ENCODE data around the gene MDM1. TPM values are rescaled to one million over a fixed set of nuclear protein-coding genes. Genes with fewer than 3 reads are reported as not detected.

The MDM1 gene
- polyA plus RNA-seq, 3 donors, result 6.7 to 10.9 (median 10.3) TPM

DNA sequence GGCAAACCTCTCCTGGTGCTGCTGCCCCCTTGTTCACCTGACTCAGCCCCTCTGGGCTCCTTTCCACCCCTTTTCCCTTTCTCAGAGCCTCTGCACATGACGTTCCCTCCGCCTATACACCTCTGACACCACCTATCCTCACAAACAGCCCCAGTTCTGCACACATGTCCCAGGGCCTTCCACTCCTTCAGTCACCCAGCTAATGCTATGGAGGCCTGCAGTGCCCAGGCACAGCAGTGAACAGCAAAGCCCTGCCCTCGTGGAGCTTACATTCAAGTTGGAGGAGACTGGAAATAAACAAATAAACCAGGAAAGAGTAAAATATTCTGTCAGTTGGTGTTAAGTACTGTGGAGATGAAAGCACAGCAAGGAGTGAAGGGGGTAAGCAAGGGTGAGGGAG lies 38.5 kb upstream of the MDM1 start:
- Histone ChIP-seq H4K20me1 (ENCODE audit: insufficient read depth, low read length) (no peaks in the 10 kb centered on the region), H3K9ac (ENCODE audit: insufficient read depth, low read length, poor library complexity, severe bottlenecking) (no peak overlapping the region), H3K4me3 (replicated peaks in 1 of 3; ENCODE audit: low read depth in 2 of 3, low read length in 3 of 3) (no peak overlapping the region), H3K79me2 (ENCODE audit: insufficient read depth, low read length) (no peaks in the 10 kb centered on the region), H2AFZ (ENCODE audit: insufficient read depth, low read depth, low read length, poor library complexity, severe bottlenecking) (no peak overlapping the region), H3K27me3 (ENCODE audit: control insufficient read depth in 2 of 2, insufficient read depth in 2 of 2, low read length in 2 of 2) (no peaks in the 10 kb centered on the region), H3K36me3 (replicated peaks in 1 of 2; ENCODE audit: control insufficient read depth in 1 of 2, insufficient read depth in 2 of 2, low read length in 2 of 2) (no peaks in the 10 kb centered on the region), H3K27ac (ENCODE audit: low read depth in 1 of 2, low read length in 2 of 2) (no peak overlapping the region), H3K9me3 (replicated peaks in 1 of 2; ENCODE audit: control insufficient read depth in 1 of 2, insufficient read depth in 1 of 2, low read length in 2 of 2) (no peaks in the 10 kb centered on the region), H3K4me2 (replicated peaks; ENCODE audit: extremely low read depth, low read length, poor library complexity, severe bottlenecking) (no peak overlapping the region), H3K4me1 (ENCODE audit: control insufficient read depth in 1 of 2, insufficient read depth in 2 of 2, low read length in 2 of 2) (peaks cover 83 to 85% of the 10 kb centered on the region in 2 donors)
- H3K27me3 Mint-ChIP-seq (ENCODE audit: low read depth in 3 of 3), result peaks cover 0 to 4% (median 4%) of the 10 kb centered on the region in 3 donors
- intact Hi-C loops (cut with micrococcal nuclease), result no loop called here
- H3K4me3 Mint-ChIP-seq, result no peak overlapping the region
- H3K4me1 Mint-ChIP-seq, result peaks cover 88% of the 10 kb centered on the region
- H3K27ac Mint-ChIP-seq, result peak overlapping the region in 3 of 7 donors; percentile 66 to 98 (median 96)
- H3K9me3 Mint-ChIP-seq, result peaks cover 0 to 4% (median 0%) of the 10 kb centered on the region in 7 donors
- TF ChIP-seq, protein P1, sequence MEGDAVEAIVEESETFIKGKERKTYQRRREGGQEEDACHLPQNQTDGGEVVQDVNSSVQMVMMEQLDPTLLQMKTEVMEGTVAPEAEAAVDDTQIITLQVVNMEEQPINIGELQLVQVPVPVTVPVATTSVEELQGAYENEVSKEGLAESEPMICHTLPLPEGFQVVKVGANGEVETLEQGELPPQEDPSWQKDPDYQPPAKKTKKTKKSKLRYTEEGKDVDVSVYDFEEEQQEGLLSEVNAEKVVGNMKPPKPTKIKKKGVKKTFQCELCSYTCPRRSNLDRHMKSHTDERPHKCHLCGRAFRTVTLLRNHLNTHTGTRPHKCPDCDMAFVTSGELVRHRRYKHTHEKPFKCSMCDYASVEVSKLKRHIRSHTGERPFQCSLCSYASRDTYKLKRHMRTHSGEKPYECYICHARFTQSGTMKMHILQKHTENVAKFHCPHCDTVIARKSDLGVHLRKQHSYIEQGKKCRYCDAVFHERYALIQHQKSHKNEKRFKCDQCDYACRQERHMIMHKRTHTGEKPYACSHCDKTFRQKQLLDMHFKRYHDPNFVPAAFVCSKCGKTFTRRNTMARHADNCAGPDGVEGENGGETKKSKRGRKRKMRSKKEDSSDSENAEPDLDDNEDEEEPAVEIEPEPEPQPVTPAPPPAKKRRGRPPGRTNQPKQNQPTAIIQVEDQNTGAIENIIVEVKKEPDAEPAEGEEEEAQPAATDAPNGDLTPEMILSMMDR (IDR thresholded peaks at IDR 0.05), result no peak
- no peak for DNase-seq
- WGBS (ENCODE audit: insufficient coverage), result 81% methylated on average over 2 of the region's 3 CpGs
- H3K36me3 Mint-ChIP-seq, result peaks cover 0 to 3% of the 10 kb centered on the region in 2 donors

DNA sequence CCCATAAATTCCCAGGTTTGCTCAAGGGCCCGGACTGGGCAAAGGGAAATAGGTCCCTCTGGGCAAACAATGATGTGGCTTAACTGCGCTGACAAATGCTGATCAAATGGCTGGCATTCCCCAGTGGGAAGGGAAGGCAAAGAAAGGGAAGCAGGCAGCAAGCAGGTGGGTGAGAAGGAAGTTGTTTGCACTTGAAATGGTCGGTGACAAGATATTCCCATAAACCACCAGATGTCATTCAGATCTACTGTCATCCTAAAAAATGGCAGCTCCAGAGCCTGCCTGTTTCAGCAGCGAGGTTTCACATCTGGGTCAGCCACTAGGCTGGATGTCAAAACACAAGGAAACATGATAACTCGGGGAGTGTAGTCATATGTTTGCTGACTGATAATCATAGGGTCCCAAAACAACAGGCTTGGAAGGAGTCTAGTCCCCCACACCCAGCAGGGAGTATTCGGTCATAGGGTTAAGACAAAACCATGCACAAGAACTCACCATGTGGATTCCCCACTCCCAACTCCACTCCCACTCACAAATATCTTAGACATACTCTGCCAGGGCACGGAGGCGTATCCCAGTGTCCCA lies 37.9 kb upstream of the MDM1 start:
- no peak overlapping the region for H3K4me2 ChIP-seq (replicated peaks; ENCODE audit: extremely low read depth, low read length, poor library complexity, severe bottlenecking)
- peaks cover 89 to 90% of the 10 kb centered on the region in 2 donors for H3K4me1 ChIP-seq (ENCODE audit: control insufficient read depth in 1 of 2, insufficient read depth in 2 of 2, low read length in 2 of 2)
- no peak overlapping the region for H3K4me3 ChIP-seq (replicated peaks in 1 of 3; ENCODE audit: low read depth in 2 of 3, low read length in 3 of 3)
- no peaks in the 10 kb centered on the region for H3K27me3 ChIP-seq (ENCODE audit: control insufficient read depth in 2 of 2, insufficient read depth in 2 of 2, low read length in 2 of 2)
- no peaks in the 10 kb centered on the region for H3K79me2 ChIP-seq (ENCODE audit: insufficient read depth, low read length)
- no peak overlapping the region for H3K9ac ChIP-seq (ENCODE audit: insufficient read depth, low read length, poor library complexity, severe bottlenecking)
- TF ChIP-seq, protein P1 (IDR thresholded peaks at IDR 0.05), result no peak
- peak overlapping the region in 1 of 2 donors; percentile 24 for H3K27ac ChIP-seq (ENCODE audit: low read depth in 1 of 2, low read length in 2 of 2)
- DNase-seq, result peak in 2 of 3 donors; percentile 23 to 67
- H2AFZ ChIP-seq (ENCODE audit: insufficient read depth, low read depth, low read length, poor library complexity, severe bottlenecking), result no peak overlapping the region
- Mint-ChIP-seq H3K27ac (peak overlapping the region; percentile 15 to 98 (median 70)), H3K9me3 (peaks cover 0 to 4% (median 0%) of the 10 kb centered on the region in 7 donors), H3K27me3 (ENCODE audit: low read depth in 3 of 3) (peaks cover 0 to 4% (median 4%) of the 10 kb centered on the region in 3 donors), H3K36me3 (peaks cover 0 to 3% of the 10 kb centered on the region in 2 donors), H3K4me1 (peaks cover 86% of the 10 kb centered on the region), H3K4me3 (no peak overlapping the region)
- H3K9me3 ChIP-seq (replicated peaks in 1 of 2; ENCODE audit: control insufficient read depth in 1 of 2, insufficient read depth in 1 of 2, low read length in 2 of 2), result no peaks in the 10 kb centered on the region
- intact Hi-C loops (cut with micrococcal nuclease), result no loop called here
- WGBS (ENCODE audit: insufficient coverage), result 83% methylated on average over 4 of the region's 8 CpGs
- no peaks in the 10 kb centered on the region for H3K36me3 ChIP-seq (replicated peaks in 1 of 2; ENCODE audit: control insufficient read depth in 1 of 2, insufficient read depth in 2 of 2, low read length in 2 of 2)
- H4K20me1 ChIP-seq (ENCODE audit: insufficient read depth, low read length), result no peaks in the 10 kb centered on the region

All from CD14-positive monocyte (primary cell).